ENCODE data around the gene IKZF3. TPM values are rescaled to one million over a fixed set of nuclear protein-coding genes. Genes with fewer than 3 reads are reported as not detected.

IKZF3 gene
- total RNA-seq, 1 donor from 2014 or later = 220 TPM

DNA sequence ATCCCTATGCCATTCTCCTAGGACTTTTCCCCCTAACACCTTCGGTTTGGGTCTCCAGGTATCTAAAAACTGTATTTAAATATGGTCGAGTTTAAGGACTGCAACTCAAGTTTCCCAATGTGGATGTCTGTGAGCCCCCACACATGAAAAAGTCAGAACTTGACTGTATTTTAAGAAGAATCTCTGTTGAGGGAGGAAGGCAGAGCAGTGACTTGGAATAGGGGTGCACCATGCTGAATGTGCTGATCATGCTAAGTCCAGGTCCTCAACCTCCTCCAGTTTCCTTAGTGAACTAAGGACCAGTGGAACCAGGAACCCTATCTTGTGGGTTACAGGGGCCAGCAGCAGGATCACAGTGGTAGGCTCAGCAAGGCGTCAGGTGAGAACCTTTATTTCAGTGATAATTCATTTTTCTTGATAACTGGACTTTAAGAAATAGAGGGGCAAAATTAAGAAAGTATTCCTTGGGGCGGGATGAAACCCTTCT is 106.9 kb downstream of the IKZF3 start:
- POLR2A ChIA-PET = interaction anchor here (0.5 to 10.0 kb wide), 16 partner anchors 8 to 775 kb away, joined by 3 to 308 read pairs (median 22); partner anchors contain the start of genes IKZF3, MIEN1 and PSMD3
- no peaks in the 10 kb centered on the region for H3K27me3 Mint-ChIP-seq
- CTCF ChIA-PET = interaction anchor here (0.6 to 3.1 kb wide), 5 partner anchors 13 to 136 kb away, joined by 3 to 26 read pairs (median 14); partner anchors contain the start of gene IKZF3
- TF ChIP-seq, protein P1, sequence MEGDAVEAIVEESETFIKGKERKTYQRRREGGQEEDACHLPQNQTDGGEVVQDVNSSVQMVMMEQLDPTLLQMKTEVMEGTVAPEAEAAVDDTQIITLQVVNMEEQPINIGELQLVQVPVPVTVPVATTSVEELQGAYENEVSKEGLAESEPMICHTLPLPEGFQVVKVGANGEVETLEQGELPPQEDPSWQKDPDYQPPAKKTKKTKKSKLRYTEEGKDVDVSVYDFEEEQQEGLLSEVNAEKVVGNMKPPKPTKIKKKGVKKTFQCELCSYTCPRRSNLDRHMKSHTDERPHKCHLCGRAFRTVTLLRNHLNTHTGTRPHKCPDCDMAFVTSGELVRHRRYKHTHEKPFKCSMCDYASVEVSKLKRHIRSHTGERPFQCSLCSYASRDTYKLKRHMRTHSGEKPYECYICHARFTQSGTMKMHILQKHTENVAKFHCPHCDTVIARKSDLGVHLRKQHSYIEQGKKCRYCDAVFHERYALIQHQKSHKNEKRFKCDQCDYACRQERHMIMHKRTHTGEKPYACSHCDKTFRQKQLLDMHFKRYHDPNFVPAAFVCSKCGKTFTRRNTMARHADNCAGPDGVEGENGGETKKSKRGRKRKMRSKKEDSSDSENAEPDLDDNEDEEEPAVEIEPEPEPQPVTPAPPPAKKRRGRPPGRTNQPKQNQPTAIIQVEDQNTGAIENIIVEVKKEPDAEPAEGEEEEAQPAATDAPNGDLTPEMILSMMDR (IDR thresholded peaks at IDR 0.05) = no peak
- H3K4me3 Mint-ChIP-seq = peak overlapping the region; percentile 61
- no peaks in the 10 kb centered on the region for H3K9me3 Mint-ChIP-seq
- intact Hi-C loops (cut with micrococcal nuclease) = loop anchor here (10.0 kb wide), 1 partner anchor 568 kb away; no protein-coding TSS in a partner anchor
- no peak for DNase-seq
- peaks cover 38% of the 10 kb centered on the region for H3K36me3 Mint-ChIP-seq (ENCODE audit: low read depth)
- no peak for ATAC-seq (ENCODE audit: low read depth)
- peak overlapping the region; percentile 97 for H3K27ac Mint-ChIP-seq
- peaks cover 81% of the 10 kb centered on the region for H3K4me1 Mint-ChIP-seq

DNA sequence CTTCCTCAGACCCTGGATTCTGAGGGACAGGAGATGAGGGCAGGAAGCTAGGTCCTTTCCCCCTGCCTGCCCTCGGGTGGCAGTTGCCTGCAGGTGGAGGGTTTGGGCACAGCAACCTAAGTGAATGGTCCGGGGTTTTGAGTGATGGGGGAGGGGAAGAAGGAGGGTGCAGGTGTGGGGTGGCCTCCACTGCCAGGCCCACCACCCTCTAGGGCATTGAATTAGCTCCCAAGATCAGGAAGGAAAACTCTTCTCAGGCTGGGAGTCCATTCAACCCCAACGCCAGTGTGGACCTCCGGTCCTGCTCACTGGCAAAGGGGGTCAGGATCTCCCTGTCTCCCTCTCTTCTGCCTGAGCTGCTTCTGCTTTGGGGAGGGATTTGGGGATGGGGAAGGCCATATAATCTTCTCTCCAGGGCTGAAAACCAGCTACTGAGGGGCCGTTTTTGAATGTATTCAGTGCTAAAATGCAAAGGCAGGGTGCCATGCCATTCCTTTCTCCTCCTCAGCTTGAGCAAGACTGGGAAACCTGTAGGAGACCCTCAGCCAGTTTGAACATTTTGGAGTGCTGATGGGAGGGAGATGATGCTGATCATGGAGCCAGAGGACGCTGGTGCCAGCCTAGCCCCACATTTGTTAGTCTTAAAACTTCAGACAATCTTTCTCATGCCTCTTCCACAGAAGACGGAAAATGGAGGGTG is 107.6 kb downstream of the IKZF3 start:
- TF ChIP-seq, protein P1 (IDR thresholded peaks at IDR 0.05) = no peak
- ATAC-seq (ENCODE audit: low read depth) = no peak
- intact Hi-C loops (cut with micrococcal nuclease) = loop anchor here (10.0 kb wide), 1 partner anchor 568 kb away; no protein-coding TSS in a partner anchor
- POLR2A ChIA-PET = interaction anchor here (0.5 to 10.0 kb wide), 28 partner anchors 9 to 774 kb away, joined by 3 to 308 read pairs (median 8); partner anchors contain the start of genes IKZF3, LRRC3C, MIEN1 and ORMDL3
- Mint-ChIP-seq H3K4me3 (peak overlapping the region; percentile 76), H3K27me3 (no peaks in the 10 kb centered on the region), H3K36me3 (ENCODE audit: low read depth) (peaks cover 31% of the 10 kb centered on the region), H3K27ac (peak overlapping the region; percentile 97), H3K9me3 (no peaks in the 10 kb centered on the region), H3K4me1 (peaks cover 81% of the 10 kb centered on the region)
- CTCF ChIA-PET = interaction anchor here (0.6 to 3.1 kb wide), 11 partner anchors 14 to 224 kb away, joined by 3 to 26 read pairs (median 7); partner anchors contain the start of genes IKZF3 and PSMD3
- no peak for DNase-seq

DNA sequence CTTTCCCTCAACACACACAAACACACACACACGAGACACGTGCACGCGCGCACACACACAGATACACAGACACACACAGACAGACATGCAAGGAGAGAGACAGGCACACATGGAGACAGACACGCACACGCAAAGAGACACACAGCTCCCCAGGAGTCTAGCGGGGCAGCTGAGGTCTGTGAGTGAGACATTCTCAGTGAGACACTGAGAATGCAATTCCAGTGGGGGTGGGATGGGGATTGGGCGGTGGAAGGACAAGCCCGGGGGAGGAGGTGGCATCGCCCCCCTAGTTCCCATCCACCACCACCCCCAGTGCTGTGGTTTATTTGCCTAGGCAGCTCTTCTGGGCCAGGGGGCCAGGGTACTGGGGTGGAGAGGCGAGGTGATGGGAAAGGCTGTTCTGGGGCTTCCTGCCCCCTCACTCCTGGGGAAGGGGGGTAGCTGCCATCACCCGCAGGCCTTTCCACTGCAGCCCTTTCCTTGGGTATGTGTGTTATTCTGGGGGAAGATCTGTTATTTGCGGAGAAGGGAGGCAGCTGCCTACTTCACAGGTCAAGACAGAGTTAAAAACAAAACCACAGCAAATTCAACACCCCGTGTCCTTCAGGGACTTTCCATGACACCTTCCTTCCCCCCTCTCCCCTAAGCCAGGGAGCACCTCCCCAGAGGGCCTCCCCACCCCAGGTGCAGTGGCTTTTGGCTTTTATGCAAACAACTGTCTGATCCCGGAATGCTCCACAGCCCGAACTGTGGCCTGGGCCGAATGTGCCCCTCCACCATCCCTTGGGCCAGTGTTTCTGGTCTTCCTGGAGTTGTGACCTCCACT is 108.3 kb downstream of the IKZF3 start:
- intact Hi-C loops (cut with micrococcal nuclease) = loop anchor here (2.0 to 10.0 kb wide), 2 partner anchors 205 to 569 kb away; no protein-coding TSS in a partner anchor
- H3K4me3 Mint-ChIP-seq = peak overlapping the region; percentile 76
- TF ChIP-seq, protein P1 (IDR thresholded peaks at IDR 0.05) = no peak
- POLR2A ChIA-PET = interaction anchor here (0.6 to 10.0 kb wide), 44 partner anchors 10 to 562 kb away, joined by 3 to 308 read pairs (median 8); partner anchors contain the start of genes CDK12, IKZF3, LRRC3C and MED1
- DNase-seq (peak; percentile 73), ATAC-seq (ENCODE audit: low read depth) (peak; percentile 25)
- H3K4me1 Mint-ChIP-seq = peaks cover 77% of the 10 kb centered on the region
- H3K9me3 Mint-ChIP-seq = no peaks in the 10 kb centered on the region
- peak overlapping the region; percentile 97 for H3K27ac Mint-ChIP-seq
- CTCF ChIA-PET = interaction anchor here (0.9 to 3.1 kb wide), 16 partner anchors 14 to 225 kb away, joined by 3 to 26 read pairs (median 6); partner anchors contain the start of genes IKZF3, MIEN1 and PSMD3
- no peaks in the 10 kb centered on the region for H3K27me3 Mint-ChIP-seq
- H3K36me3 Mint-ChIP-seq (ENCODE audit: low read depth) = peaks cover 26% of the 10 kb centered on the region

DNA sequence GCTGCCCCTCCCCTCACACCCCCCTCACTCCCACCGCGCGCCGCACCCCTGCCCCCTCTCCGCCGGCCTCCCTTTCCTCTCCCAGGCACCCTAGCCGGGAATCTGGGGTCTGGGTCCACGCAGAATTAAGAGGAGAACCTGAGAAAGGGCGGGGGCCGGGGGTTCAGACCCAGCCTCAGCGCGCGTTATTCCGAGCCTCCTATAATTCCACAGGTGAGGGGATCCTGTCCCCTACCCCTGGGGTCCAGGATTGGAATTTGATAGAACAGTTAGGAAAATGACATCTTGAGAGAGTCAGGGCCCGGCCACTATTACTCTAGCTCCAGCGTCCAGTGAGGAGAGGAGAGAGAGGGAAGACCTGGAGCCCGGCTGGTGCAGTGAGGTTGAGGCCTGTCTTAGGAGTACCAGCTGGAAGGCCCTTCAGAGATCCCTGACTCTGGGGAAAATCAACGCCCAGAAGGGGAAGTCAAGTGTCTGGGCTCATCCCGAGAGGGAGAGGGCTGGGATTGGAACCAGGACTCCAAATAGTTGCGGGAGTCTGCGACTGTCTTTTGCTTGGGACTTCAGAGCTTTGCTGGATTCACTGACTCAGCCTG is 109.1 kb downstream of the IKZF3 start:
- peak overlapping the region; percentile 76 for H3K4me3 Mint-ChIP-seq
- POLR2A ChIA-PET = interaction anchor here (0.6 to 10.0 kb wide), 45 partner anchors 11 to 562 kb away, joined by 3 to 308 read pairs (median 8); partner anchors contain the start of genes CDK12, IKZF3, LRRC3C and MED1
- CTCF ChIA-PET = interaction anchor here (0.9 to 3.1 kb wide), 17 partner anchors 15 to 226 kb away, joined by 3 to 26 read pairs (median 6); partner anchors contain the start of genes IKZF3, MIEN1 and PSMD3

More for the DNA sequence above, 109.1 kb downstream of the IKZF3 start:
- Mint-ChIP-seq H3K9me3 (no peaks in the 10 kb centered on the region), H3K36me3 (ENCODE audit: low read depth) (peaks cover 23% of the 10 kb centered on the region), H3K27me3 (no peaks in the 10 kb centered on the region), H3K4me1 (peaks cover 71% of the 10 kb centered on the region), H3K27ac (peak overlapping the region; percentile 97)
- ATAC-seq (ENCODE audit: low read depth) = no peak
- DNase-seq = peak; percentile 46
- intact Hi-C loops (cut with micrococcal nuclease) = loop anchor here (1.0 to 10.0 kb wide), 16 partner anchors 15 to 570 kb away; partner anchors contain the start of genes CDK12, IKZF3, MED1 and MIEN1
- TF ChIP-seq, protein P1 (IDR thresholded peaks at IDR 0.05) = no peak

Data from activated B cell treated with CpG ODN at 0.5 μM for 24 hours (primary cell).